Mammary epithelial cell (primary cell): ENCODE data around the gene KCNAB2.

Experiments
- CTCF ChIP-seq, 2 donors: IDR thresholded peaks in 1 of 2; conservative IDR thresholded peaks in 1 of 2; 2 replicates each; pipeline ENCODE4 v1.5.1; 2011 to 2012; ENCODE audit warnings: inconsistent platforms in 2 of 2, low read length in 2 of 2, mild to moderate bottlenecking in 2 of 2, control low read depth in 1 of 2, low read depth in 1 of 2; ENCODE audit not compliant: insufficient read depth in 1 of 2; ENCODE audit errors: extremely low read depth in 1 of 2
- EZH2 ChIP-seq: IDR thresholded peaks from 2 replicates; pipeline ENCODE4 v1.6.1; 2012; ENCODE audit warnings: low read length, inconsistent platforms, borderline replicate concordance

GRCh38 chr1:6027591-6027990 is 18.1 kb upstream of the KCNAB2 start:
- no peak for TF ChIP-seq EZH2
- no peak for TF ChIP-seq CTCF (conservative IDR thresholded peaks at IDR 0.05 in 1 of 2, IDR thresholded peaks at IDR 0.05 in 1 of 2; ENCODE audit: extremely low read depth in 1 of 2, insufficient read depth in 1 of 2, low read depth in 1 of 2, low read length in 2 of 2)
